Measurements from ENCODE around the gene TMEM131.

- TF ChIP-seq, protein P1, sequence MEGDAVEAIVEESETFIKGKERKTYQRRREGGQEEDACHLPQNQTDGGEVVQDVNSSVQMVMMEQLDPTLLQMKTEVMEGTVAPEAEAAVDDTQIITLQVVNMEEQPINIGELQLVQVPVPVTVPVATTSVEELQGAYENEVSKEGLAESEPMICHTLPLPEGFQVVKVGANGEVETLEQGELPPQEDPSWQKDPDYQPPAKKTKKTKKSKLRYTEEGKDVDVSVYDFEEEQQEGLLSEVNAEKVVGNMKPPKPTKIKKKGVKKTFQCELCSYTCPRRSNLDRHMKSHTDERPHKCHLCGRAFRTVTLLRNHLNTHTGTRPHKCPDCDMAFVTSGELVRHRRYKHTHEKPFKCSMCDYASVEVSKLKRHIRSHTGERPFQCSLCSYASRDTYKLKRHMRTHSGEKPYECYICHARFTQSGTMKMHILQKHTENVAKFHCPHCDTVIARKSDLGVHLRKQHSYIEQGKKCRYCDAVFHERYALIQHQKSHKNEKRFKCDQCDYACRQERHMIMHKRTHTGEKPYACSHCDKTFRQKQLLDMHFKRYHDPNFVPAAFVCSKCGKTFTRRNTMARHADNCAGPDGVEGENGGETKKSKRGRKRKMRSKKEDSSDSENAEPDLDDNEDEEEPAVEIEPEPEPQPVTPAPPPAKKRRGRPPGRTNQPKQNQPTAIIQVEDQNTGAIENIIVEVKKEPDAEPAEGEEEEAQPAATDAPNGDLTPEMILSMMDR (IDR thresholded peaks at IDR 0.05 in 4 of 5, conservative IDR thresholded peaks at IDR 0.05 in 1 of 5) = no peak
- TF ChIP-seq POLR2A (IDR thresholded peaks at IDR 0.05) = no peak
Measured at GRCh38 chr2:98028931-98029717, 33.4 kb upstream of the TMEM131 start.
